ENCODE measurements around the gene HYAL3.

Gene HYAL3

GRCh38 chr3:50327943-50328691 is 28.9 kb upstream of the HYAL3 start, which contains the start of gene TUSC2:
TSS of gene TUSC2 (minus strand) at chr3:50328223. CDS start at chr3:50328099, 124 bp downstream.
- FAIRE-seq, result peak; percentile 93

- FAIRE-seq, result no peak
These were observed 27.9 kb upstream of the HYAL3 start for GRCh38 chr3:50327129-50327528.

- no peak for FAIRE-seq
These were observed 27.0 kb upstream of the HYAL3 start for GRCh38 chr3:50326182-50326541.

DNA sequence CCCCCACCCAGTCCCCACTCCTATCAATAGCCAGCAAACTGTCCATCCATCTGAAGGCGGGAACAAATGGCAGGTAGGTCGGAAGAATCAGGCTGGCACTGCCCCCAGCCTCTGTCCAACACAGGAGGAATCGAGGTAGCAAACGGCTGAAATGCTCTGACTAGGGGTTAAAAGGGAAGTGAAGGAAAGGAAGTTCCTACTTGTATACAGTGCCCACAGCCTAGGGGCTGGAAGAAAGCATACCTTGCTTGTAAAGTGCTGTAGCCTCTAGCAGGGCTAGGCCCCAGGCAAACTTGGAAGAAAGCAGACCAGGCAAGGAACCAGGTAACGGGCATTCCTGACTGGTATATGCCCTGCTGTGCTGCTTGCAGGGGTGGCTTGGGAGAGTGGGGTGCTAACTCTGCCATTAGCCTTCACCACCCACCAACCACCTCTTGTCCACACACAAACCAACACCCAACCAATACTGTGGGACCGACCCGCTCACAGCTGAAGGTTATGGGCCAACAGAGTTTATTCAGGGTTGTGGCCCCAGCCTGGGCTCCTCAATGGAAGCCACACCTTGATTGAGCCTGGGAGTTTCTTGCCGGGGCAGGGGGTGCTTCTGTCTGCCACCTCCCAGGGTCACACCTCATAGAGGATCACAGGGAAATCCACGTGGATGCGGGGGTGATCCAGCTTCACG is 26.4 kb upstream of the HYAL3 start:
- no peak for FAIRE-seq

DNA sequence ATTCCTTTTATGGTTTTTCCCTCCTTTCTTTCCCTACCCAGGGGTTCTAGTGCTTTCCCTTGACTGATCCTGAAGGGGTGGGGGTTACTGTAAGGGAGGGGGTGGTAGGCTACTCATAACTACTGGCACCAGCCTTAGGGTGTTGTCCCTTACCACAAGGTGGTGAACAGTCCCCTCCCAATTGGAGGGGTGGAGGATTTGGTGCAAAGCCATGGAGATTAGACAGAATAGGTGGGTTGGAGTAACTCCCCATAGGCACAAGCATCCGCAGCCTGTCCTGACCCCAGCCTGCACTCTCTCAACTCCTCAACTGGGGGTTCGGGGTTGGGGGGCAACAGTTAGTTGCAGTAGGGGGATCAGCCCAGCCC is 25.9 kb upstream of the HYAL3 start:
- FAIRE-seq, result no peak

DNA sequence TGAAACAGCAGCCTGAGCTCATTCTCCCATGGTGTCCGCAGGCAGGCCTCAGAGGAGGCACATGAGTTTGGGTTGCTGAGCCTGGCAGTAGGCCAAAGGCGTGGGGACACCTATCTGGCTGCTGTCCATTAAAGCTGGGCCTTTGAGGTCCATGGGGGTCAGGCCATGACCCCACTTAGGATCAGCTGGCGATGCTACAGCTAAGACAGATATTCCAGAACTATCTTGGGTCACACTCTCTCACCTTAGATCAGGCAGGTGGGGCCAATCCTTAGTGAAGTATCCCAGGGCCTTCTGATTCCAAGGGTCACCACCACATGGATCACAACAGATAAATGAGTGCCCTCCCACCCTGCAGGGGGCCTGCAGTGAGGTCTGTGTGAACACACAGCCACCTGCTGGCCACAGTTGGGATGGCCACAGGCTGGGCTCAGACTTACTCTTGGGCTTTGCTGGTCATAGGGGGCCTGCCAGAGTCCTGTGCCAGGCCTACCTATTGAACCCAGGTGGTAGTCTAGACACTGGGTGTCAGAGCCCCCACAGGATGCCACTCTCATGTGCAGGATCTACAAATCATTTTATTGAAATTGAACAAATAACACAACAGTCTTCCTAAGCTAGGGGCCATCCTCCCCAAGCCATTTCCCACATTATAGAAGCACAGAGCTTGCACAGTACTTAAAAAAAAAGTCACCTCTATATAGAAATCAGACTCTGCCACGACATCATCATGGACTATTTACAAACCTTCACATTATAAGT is 25.3 kb upstream of the HYAL3 start:
- FAIRE-seq, result no peak

- no peak for FAIRE-seq
These were observed 24.5 kb upstream of the HYAL3 start for GRCh38 chr3:50323614-50324199.

DNA sequence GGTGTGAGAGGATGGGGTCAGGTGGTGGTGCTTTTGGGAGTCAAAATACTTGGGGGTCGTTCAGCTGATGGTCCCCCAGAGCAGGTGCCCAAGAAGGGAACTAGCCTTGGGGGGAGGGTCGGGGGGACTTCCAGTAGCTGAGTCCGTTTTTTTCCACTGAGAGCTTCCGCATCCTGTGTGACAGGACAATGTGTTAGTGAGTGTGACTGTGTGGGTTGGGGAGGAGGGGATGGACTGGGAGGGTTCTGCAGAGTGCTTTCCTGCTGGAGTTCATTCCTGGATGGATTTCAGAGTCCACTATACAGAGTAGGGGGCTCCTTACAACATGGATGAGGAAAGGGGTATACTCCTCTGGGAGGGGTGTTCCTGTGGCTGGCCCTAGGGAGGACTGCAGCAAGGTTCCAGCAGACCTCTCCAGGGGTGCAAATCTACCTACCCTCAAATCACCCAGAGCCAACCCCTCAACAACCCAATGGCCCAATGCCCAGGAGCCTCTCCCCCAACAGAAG is 23.9 kb upstream of the HYAL3 start:
- no peak for FAIRE-seq

GRCh38 chr3:50322386-50323091 is 23.3 kb upstream of the HYAL3 start, which contains the start of gene HYAL2:
TSS of gene HYAL2 (minus strand) at chr3:50322745. CDS start at chr3:50320489, 2,256 bp downstream.
- no peak for FAIRE-seq

GRCh38 chr3:50322115-50322385 is 22.8 kb upstream of the HYAL3 start:
- FAIRE-seq, result no peak

- FAIRE-seq, result no peak
These were observed 22.3 kb upstream of the HYAL3 start for GRCh38 chr3:50321336-50322114.

DNA sequence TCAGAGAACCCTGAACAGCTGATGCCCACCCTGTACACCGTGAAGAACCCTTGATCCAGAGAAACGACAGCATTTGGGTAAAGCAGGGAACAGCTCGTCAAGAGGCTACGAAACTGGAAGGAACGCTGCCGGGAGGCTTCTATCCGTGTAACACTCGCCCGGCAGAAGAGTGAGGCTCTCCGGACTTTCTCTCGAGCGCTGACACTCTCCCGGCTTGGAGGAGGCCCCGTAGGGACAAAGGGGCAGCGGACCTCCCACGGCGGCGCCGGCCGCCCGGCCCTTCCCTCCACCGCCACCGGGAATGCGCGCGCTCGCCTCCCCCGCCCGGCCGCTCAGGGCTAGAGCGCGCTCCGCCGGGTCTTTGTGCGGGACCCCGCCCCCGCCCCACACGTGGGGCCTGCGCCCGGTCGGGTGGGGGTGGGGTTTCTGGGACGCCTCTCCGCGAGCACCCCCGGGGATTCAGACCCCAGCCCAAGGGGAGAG is 21.7 kb upstream of the HYAL3 start:
- no peak for FAIRE-seq

- FAIRE-seq, result no peak
These were observed 20.9 kb upstream of the HYAL3 start for GRCh38 chr3:50319894-50320625.

- FAIRE-seq, result no peak
These were observed 20.1 kb upstream of the HYAL3 start for GRCh38 chr3:50319181-50319893.

DNA sequence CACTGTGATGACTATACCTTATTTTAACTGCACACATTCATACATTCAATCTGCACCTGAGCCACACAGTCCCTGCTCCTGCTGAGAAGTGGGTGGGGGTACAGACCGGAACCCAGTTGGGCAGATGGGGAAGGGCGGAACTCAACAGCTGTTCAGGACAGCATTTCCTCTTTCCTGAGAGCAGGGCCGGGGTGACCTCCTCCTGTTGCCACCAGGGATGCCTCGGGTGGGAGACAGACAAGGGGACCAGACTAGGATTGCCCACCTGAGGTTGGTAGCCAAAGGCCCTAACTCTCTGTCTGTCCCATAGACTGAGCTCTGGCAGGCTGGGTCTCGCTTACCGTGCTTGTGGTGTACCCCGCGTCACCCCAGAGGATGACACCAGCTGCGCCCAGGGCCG is 19.4 kb upstream of the HYAL3 start:
- FAIRE-seq, result no peak

DNA sequence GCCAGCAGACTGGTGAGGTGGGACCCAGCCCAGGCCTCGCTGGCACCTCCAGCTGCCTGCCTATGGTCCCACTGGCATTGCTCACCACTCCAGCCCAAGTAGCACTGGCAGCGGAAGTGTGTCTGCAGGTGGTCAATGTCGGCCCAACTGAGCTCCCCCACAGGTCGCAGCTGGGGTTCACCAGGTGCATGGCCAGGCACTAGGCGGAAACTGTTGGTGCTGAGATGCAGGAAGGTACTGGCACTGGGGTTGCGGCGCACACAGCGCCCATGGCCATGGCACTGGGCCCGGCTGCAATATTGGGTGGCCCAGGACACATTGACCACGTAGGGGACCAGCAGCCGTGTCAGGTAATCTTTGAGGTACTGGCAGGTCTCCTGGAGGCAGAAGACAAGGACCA is 19.0 kb upstream of the HYAL3 start:
- FAIRE-seq, result no peak

DNA sequence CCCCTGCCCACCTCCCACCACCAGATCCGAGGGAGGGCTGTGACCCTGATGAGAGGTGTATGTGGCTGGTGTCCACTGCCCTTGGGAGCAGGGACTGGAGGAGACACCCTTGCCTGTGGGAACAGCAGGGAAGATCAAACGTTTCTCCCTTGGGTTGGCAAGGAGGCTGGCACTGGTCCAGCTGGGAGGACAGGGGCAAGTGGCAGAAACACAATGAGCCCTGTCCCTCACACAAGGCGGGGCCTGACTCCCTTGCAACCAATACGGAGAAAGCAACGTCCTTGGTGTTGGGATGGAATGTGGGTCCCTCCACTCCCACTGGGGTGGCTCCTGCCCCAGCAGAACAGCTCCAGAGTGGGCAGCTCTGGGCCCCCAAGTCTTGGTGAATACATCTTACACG is 18.1 kb upstream of the HYAL3 start:
- no peak for FAIRE-seq

GRCh38 chr3:50316657-50317242 is 17.5 kb upstream of the HYAL3 start:
- no peak for FAIRE-seq

DNA sequence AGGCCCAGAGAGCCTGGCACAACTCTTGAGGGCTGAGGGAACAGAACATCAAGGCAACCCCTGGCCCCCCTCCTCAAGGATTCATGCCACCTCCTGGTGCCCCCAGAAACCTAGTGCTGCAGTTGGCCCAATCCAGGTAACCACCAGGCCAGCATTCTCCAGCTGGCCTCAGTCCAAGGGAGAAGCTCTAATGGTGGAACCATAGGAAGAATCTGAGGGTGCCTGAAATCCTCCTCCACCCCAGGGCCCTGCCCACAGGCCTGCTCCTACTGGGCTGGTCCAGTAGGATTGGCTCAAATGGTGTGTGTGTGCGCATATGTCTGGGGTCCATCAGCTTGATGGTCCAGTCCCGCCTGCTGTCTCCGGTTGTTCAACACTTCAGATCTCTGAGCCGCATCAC is 15.6 kb upstream of the HYAL3 start:
- no peak for FAIRE-seq

GRCh38 chr3:50314342-50314741 is 15.1 kb upstream of the HYAL3 start:
- no peak for FAIRE-seq

Measured in A204.1 (cell line).